SU-DHL-6 (cell line): ENCODE results near the gene RMND5B.

Experiments
- CTCF ChIP-seq: fragments of 200-600 bp; sonication (generic); IDR thresholded peaks from one replicate; pipeline ENCODE4 v1.5.1; 2017; ENCODE audit warnings: antibody characterized with exemption, mild to moderate bottlenecking, low read length, moderate library complexity; ENCODE audit not compliant: insufficient read depth, poor library complexity, severe bottlenecking
- EZH2phosphoT487 ChIP-seq: fragments of 200-600 bp; sonication (generic), shearing (Covaris generic); conservative IDR thresholded peaks from 2 replicates; pipeline ENCODE4 v1.6.1; 2018; ENCODE audit warnings: mild to moderate bottlenecking, antibody characterized with exemption, low read length, moderate library complexity, mixed read lengths

- TF ChIP-seq CTCF = no peak
- no peak for TF ChIP-seq EZH2phosphoT487
Measured at GRCh38 chr5:178141550-178141949, 10.7 kb downstream of the RMND5B start.
